ENCODE results near the gene GADD45A. TPM values are rescaled to one million over a fixed set of nuclear protein-coding genes. Genes with fewer than 3 reads are reported as not detected.
"Not testable (repeated sequence)": the region's sequence is repeated elsewhere in the genome, so short reads cannot be mapped to it uniquely, and the experiment has no call there.

GADD45A gene
- total RNA-seq, 1 experiment from 2014 or later: 35.4 TPM

DNA sequence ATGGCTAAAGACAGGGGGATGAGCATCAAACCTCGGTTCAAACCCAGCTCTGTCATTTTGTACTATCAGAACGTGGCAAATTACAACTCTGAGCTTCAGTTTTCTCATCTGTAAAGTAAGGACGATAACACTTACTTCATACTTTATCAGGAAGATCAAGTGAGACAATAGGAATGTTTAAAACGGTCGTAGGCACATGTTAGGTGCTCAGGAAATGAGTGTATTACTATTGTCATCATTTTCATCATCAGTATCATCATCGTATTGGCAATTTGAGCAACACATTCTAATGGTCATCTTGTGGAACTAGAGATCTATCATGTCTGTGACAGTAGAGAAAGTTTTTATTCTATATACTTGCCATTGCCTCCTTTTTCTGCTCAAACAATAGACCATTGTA, 22.1 kb upstream of the GADD45A start:
- CTCF ChIA-PET: interaction anchor here (0.7 kb wide), 1 partner anchor 106 kb away, joined by 3 read pairs; no protein-coding TSS in a partner anchor
- BruUV-seq (replicated peaks): no TSS peak
- H3K27me3 Mint-ChIP-seq (ENCODE audit: unreplicated experiment): no peaks in the 10 kb centered on the region

GRCh38 chr1:67664048-67664447, 21.0 kb upstream of the GADD45A start:
- intact Hi-C loops (cut with micrococcal nuclease; ENCODE audit: unreplicated experiment): no loop called here
- Mint-ChIP-seq H3K27ac (ENCODE audit: unreplicated experiment) (no peak overlapping the region), H3K4me3 (ENCODE audit: low read depth, unreplicated experiment) (no peak overlapping the region), H3K36me3 (ENCODE audit: insufficient read depth, unreplicated experiment) (no peaks in the 10 kb centered on the region), H3K9me3 (ENCODE audit: low read depth, unreplicated experiment) (no peaks in the 10 kb centered on the region), H3K27me3 (ENCODE audit: unreplicated experiment) (no peaks in the 10 kb centered on the region), H3K4me1 (ENCODE audit: low read depth, unreplicated experiment) (peaks cover 10% of the 10 kb centered on the region)
- no peak for DNase-seq
- no peak for TF ChIP-seq CTCF (IDR thresholded peaks at IDR 0.05; ENCODE audit: unreplicated experiment)
- CTCF ChIA-PET: no interaction called here
- no TSS peak for BruUV-seq (replicated peaks)

More for the DNA sequence above, 22.1 kb upstream of the GADD45A start:
- H3K4me3 Mint-ChIP-seq (ENCODE audit: low read depth, unreplicated experiment): no peak overlapping the region
- DNase-seq: no peak
- no peak overlapping the region for H3K27ac Mint-ChIP-seq (ENCODE audit: unreplicated experiment)
- no peak for TF ChIP-seq CTCF (IDR thresholded peaks at IDR 0.05; ENCODE audit: unreplicated experiment)
- H3K4me1 Mint-ChIP-seq (ENCODE audit: low read depth, unreplicated experiment): no peaks in the 10 kb centered on the region
- H3K9me3 Mint-ChIP-seq (ENCODE audit: low read depth, unreplicated experiment): no peaks in the 10 kb centered on the region
- H3K36me3 Mint-ChIP-seq (ENCODE audit: insufficient read depth, unreplicated experiment): no peaks in the 10 kb centered on the region
- intact Hi-C loops (cut with micrococcal nuclease; ENCODE audit: unreplicated experiment): no loop called here

DNA sequence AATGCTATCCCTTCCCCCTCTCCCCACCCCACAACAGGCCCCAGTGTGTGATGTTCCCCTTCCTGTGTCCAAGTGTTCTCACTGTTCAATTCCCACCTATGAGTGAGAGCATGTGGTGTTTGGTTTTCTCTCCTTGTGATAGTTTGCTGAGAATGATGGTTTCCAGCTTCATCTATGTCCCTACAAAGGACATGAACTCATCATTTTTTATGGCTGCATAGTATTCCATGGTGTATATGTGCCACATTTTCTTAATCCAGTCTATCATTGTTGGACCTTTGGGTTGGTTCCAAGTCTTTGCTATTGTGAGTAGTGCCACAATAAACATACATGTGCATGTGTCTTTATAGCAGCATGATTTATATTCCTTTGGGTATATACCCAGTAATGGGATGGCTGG, 19.7 kb upstream of the GADD45A start:
- H3K27me3 Mint-ChIP-seq (ENCODE audit: unreplicated experiment); H3K9me3 Mint-ChIP-seq (ENCODE audit: low read depth, unreplicated experiment); H3K4me3 Mint-ChIP-seq (ENCODE audit: low read depth, unreplicated experiment); intact Hi-C loops (cut with micrococcal nuclease; ENCODE audit: unreplicated experiment); H3K27ac Mint-ChIP-seq (ENCODE audit: unreplicated experiment); BruUV-seq (replicated peaks); H3K36me3 Mint-ChIP-seq (ENCODE audit: insufficient read depth, unreplicated experiment); CTCF ChIA-PET; DNase-seq: not testable (repeated sequence)
- H3K4me1 Mint-ChIP-seq (ENCODE audit: low read depth, unreplicated experiment): peaks cover 11% of the 10 kb centered on the region

DNA sequence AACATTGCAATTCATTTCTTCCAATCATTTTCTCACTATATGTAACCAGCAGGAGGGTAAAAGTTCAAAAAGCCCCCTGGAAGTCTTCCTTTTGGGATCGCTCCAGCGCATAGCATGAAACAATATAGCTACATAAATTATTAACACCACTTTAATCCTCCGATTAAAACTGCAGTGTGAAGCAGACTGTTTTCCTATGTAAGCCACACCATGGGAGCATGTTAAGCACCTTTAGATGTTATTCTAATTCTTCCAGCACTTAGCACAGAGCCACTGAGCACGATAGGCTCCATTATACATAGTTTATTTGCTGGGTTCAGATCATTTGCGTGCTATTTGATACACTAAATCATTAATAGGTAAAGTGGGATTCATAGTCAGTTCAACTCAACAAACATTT, 18.4 kb upstream of the GADD45A start:
- Mint-ChIP-seq H3K36me3 (ENCODE audit: insufficient read depth, unreplicated experiment) (no peaks in the 10 kb centered on the region), H3K4me3 (ENCODE audit: low read depth, unreplicated experiment) (no peak overlapping the region), H3K9me3 (ENCODE audit: low read depth, unreplicated experiment) (no peaks in the 10 kb centered on the region), H3K27ac (ENCODE audit: unreplicated experiment) (no peak overlapping the region), H3K27me3 (ENCODE audit: unreplicated experiment) (no peaks in the 10 kb centered on the region), H3K4me1 (ENCODE audit: low read depth, unreplicated experiment) (peaks cover 11% of the 10 kb centered on the region)
- no peak for DNase-seq
- no peak for TF ChIP-seq CTCF (IDR thresholded peaks at IDR 0.05; ENCODE audit: unreplicated experiment)
- intact Hi-C loops (cut with micrococcal nuclease; ENCODE audit: unreplicated experiment): no loop called here
- BruUV-seq (replicated peaks): no TSS peak
- CTCF ChIA-PET: interaction anchor here (0.6 kb wide), 2 partner anchors 85 to 1826 kb away, joined by 3 read pairs; no protein-coding TSS in a partner anchor

DNA sequence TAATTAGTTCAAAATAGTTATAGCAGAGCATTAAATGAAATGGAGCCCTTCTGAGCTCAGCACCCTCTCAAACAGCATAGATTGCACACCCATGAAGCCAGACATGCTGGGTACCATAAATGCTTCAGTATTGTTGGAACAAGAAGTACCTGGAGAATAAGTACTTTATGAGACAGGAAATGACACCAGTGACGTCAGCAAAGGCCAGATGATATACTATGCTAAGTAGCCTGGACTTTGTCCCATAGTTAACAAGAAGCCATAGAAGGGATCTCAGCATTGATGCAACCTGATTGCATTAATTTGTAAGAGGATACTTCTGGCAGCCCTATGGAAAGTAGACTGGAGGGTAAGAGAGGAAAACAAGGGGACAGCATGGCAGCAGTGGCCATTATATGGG, 16.3 kb upstream of the GADD45A start:
- intact Hi-C loops (cut with micrococcal nuclease; ENCODE audit: unreplicated experiment): no loop called here
- H3K4me3 Mint-ChIP-seq (ENCODE audit: low read depth, unreplicated experiment): no peak overlapping the region
- TF ChIP-seq CTCF (IDR thresholded peaks at IDR 0.05; ENCODE audit: unreplicated experiment): no peak
- H3K4me1 Mint-ChIP-seq (ENCODE audit: low read depth, unreplicated experiment): peaks cover 11% of the 10 kb centered on the region
- no peaks in the 10 kb centered on the region for H3K27me3 Mint-ChIP-seq (ENCODE audit: unreplicated experiment)
- no peak for DNase-seq
- CTCF ChIA-PET: no interaction called here
- no peak overlapping the region for H3K27ac Mint-ChIP-seq (ENCODE audit: unreplicated experiment)
- BruUV-seq (replicated peaks): no TSS peak
- H3K36me3 Mint-ChIP-seq (ENCODE audit: insufficient read depth, unreplicated experiment): no peaks in the 10 kb centered on the region
- no peaks in the 10 kb centered on the region for H3K9me3 Mint-ChIP-seq (ENCODE audit: low read depth, unreplicated experiment)

Data from Calu3 (cell line).